Measurements from ENCODE around the gene LGALS8.
"Not testable (repeated sequence)": the region's sequence is repeated elsewhere in the genome, so short reads cannot be mapped to it uniquely, and the experiment has no call there.

LGALS8 gene

DNA sequence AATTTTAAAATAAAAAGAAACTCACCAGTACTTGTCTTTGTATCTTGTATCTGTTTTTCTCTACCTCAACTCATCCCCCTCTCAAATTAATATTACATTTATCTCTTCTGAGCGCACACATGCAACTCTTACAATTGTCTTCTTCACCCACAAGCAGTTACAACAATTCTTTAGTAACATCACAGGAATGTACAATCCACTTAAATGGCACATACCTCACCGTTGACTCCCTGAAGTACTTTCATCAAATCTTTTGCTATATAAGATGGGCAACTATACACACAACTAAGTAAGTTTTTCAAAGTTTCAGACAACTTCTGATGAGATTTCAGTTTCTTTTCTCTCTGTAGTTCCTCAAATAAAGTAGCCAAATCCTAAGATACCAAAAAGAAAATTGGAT, 52.2 kb downstream of the LGALS8 start:
- DNase-seq (ENCODE audit: low spot score), result no peak
- in situ Hi-C loops (cut with MboI; ENCODE audit: low sequenced_read_pairs, unreplicated experiment), result no loop called here
- TF ChIP-seq, protein P1, sequence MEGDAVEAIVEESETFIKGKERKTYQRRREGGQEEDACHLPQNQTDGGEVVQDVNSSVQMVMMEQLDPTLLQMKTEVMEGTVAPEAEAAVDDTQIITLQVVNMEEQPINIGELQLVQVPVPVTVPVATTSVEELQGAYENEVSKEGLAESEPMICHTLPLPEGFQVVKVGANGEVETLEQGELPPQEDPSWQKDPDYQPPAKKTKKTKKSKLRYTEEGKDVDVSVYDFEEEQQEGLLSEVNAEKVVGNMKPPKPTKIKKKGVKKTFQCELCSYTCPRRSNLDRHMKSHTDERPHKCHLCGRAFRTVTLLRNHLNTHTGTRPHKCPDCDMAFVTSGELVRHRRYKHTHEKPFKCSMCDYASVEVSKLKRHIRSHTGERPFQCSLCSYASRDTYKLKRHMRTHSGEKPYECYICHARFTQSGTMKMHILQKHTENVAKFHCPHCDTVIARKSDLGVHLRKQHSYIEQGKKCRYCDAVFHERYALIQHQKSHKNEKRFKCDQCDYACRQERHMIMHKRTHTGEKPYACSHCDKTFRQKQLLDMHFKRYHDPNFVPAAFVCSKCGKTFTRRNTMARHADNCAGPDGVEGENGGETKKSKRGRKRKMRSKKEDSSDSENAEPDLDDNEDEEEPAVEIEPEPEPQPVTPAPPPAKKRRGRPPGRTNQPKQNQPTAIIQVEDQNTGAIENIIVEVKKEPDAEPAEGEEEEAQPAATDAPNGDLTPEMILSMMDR (IDR thresholded peaks at IDR 0.05; ENCODE audit: borderline replicate concordance, control extremely low read depth, extremely low read depth, insufficient read depth, missing control alignments), result no peak

DNA sequence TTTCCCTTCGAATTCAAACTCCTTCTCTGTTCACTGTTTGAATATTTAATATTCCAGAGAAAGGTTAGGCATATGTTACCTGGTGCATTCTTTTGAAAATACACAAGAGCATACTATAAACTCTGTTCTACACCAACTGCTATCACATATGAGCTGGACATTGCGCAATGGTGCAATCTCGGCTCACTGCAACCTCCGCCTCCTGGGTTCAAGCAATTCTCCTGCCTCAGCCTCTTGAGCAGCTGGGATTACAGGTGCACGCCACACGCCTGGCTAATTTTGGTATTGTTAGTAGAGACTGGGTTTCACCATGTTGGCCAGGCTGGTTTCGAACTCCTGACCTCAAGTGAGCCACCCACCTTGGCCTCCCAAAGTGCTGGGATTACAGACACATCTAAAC, 53.3 kb downstream of the LGALS8 start:
- in situ Hi-C loops (cut with MboI; ENCODE audit: low sequenced_read_pairs, unreplicated experiment), result not testable (repeated sequence)

DNA sequence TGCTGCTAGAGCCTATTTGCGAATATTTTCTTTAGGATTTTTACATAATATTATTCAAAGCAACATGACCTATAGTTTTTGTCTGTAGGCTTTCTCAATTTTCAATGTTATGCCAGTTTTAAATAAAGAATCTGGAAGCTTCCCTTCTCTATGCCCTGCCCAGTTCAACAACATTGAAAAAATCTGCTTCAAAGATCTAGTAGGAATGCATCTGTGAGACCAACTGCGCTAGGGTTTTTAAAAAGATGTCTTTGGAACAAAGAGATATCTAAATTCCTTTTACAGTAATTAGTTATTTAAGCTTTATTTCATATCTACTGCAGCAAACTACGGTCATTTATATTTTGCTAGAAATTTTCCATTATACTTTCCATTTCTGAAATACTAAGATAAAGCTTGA, 54.9 kb downstream of the LGALS8 start:
- TF ChIP-seq, protein P1 (IDR thresholded peaks at IDR 0.05; ENCODE audit: borderline replicate concordance, control extremely low read depth, extremely low read depth, insufficient read depth, missing control alignments), result no peak
- DNase-seq (ENCODE audit: low spot score), result no peak
- in situ Hi-C loops (cut with MboI; ENCODE audit: low sequenced_read_pairs, unreplicated experiment), result no loop called here

More for the DNA sequence above, 53.3 kb downstream of the LGALS8 start:
- DNase-seq (ENCODE audit: low spot score), result not testable (repeated sequence)

DNA sequence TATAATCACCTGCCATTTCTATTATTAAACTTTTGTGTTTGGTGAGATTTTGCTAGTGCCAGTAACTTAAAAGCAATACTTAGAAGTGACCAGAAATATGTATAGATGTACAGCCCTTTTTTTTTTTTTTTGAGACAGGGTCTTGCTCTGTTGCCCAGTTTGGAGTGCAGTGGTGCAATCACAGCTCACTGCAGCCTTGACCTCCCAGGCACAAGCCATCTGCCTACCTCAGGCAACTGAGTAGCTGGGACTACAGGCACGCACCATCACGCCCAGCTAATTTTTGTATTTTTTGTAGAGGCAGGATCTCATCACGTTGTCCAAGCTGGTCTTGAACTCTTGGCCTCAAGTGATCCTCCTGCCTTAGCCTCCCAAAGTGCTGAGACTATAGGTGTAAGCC, 56.6 kb downstream of the LGALS8 start:
- in situ Hi-C loops (cut with MboI; ENCODE audit: low sequenced_read_pairs, unreplicated experiment); DNase-seq (ENCODE audit: low spot score): not testable (repeated sequence)

DNA sequence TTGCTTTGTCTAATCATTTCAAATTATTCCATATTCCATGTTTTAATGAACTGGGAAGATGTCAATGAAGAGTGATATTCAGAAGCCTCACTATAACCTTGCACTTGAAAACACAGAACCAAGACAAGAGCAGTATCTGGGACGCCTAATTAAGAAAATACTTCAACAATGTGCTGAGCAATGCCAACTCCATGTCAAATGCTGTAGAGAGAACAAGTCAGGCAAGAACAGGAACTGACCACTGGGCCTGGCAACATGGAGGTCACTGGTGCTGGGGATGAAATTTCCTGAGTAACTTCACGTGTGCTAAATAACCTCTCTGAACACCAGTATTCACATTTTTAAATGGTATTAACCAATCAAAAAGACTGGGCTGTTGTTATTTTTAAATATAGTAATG, 57.7 kb downstream of the LGALS8 start:
- in situ Hi-C loops (cut with MboI; ENCODE audit: low sequenced_read_pairs, unreplicated experiment), result no loop called here
- TF ChIP-seq, protein P1 (IDR thresholded peaks at IDR 0.05; ENCODE audit: borderline replicate concordance, control extremely low read depth, extremely low read depth, insufficient read depth, missing control alignments), result no peak
- DNase-seq (ENCODE audit: low spot score), result no peak

DNA sequence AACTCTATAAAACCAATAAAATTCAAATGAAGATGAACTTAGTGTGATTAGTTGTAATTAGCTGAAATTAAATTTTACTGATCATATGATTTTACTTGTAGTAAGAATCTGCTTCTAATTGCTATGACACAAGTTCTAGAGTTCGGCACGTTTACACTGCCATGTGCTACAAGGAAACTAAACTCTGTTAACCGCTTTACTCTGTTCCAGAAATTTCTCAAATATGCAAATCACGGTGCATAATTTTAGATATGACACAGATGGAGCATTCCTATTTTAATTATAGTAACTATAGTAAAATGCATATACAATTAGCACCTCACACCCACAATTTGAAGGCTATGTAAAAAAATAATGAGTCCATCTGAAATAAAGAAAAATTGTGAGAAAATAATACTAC, 65.7 kb downstream of the LGALS8 start:
- TF ChIP-seq, protein P1 (IDR thresholded peaks at IDR 0.05; ENCODE audit: borderline replicate concordance, control extremely low read depth, extremely low read depth, insufficient read depth, missing control alignments), result no peak
- in situ Hi-C loops (cut with MboI; ENCODE audit: low sequenced_read_pairs, unreplicated experiment), result no loop called here
- DNase-seq (ENCODE audit: low spot score), result no peak

DNA sequence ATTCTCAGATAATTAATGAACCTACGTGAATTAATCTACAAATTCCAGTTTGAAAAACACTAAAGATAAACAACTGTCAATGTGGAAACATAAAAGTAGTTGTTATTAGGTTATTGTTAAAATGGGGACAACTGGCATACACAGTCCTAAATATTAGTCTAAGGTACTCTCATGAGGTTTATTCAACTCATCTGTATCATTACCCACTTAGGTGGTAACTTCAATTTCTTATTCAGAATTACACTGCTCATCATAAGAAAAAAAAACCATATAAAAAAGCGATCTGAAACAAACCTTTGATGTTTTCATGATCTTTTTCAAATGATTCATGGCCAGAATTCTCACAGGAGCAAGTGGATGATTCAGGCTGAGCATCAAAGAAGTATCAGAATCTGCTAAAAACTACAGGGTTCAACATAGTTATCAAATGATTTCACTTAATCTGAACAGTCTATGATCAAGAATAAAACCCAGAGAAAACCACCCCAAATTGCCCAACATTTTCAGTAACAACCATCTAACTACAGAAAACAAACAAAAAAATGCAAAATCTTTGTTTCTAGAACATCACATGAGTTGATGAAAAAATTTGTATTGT, 66.9 kb downstream of the LGALS8 start:
- TF ChIP-seq, protein P1 (IDR thresholded peaks at IDR 0.05; ENCODE audit: borderline replicate concordance, control extremely low read depth, extremely low read depth, insufficient read depth, missing control alignments), result no peak
- no peak for DNase-seq (ENCODE audit: low spot score)
- in situ Hi-C loops (cut with MboI; ENCODE audit: low sequenced_read_pairs, unreplicated experiment), result no loop called here

DNA sequence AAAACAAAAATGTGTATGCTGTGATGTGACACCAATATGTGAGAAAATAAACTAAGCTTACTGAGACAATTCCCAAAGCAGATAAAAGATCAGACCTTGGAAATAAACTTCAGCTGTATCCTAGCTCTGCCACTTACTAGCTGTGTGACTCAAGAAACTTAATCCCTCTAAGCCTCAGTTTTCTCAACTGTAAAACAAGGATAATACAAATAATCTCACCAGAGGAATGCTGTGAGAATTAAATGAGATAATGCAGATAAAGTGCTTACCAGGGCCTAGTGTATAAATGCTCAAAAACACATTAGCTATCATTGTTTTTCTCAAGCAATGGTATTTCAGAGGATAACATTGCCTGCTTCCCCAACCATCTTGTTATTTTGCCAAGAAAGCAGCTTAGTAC, 78.4 kb downstream of the LGALS8 start:
- TF ChIP-seq, protein P1 (IDR thresholded peaks at IDR 0.05; ENCODE audit: borderline replicate concordance, control extremely low read depth, extremely low read depth, insufficient read depth, missing control alignments), result no peak
- in situ Hi-C loops (cut with MboI; ENCODE audit: low sequenced_read_pairs, unreplicated experiment), result loop anchor here (25.0 kb wide), 2 partner anchors 260 to 785 kb away; no protein-coding TSS in a partner anchor
- DNase-seq (ENCODE audit: low spot score), result no peak

Measured in GM13976 (cell line).